Esophagus muscularis mucosa (tissue), 4 donors: ENCODE results near the gene EHF. TPM values are rescaled to one million over a fixed set of nuclear protein-coding genes. Genes with fewer than 3 reads are reported as not detected.

Experiments
- DNase-seq: peaks from one replicate; pipeline ENCODE4 v3.0.0-alpha.2; 2017; ENCODE audit errors: extremely low spot score
- H3K27ac ChIP-seq, 4 donors: fragments of 200-600 bp; sonication (generic); replicated peaks in 1 of 4; 1 replicate in 3 of 4; 2 replicates in 1 of 4; pipeline ENCODE4 v1.5.1; 2016 to 2019; ENCODE audit warnings: mild to moderate bottlenecking in 1 of 4
- H3K27me3 ChIP-seq, 4 donors: fragments of 200-600 bp; sonication (generic); one replicate each; pipeline versions ENCODE4 v1.5.1 to v1.6.0; 2016 to 2019
- H3K36me3 ChIP-seq, 4 donors: fragments of 200-600 bp; sonication (generic); one replicate each; pipeline ENCODE4 v1.5.1; 2016 to 2019
- H3K4me1 ChIP-seq, 4 donors: fragments of 200-600 bp; sonication (generic); one replicate each; pipeline ENCODE4 v1.5.1; 2016 to 2019
- H3K4me3 ChIP-seq, 4 donors: fragments of 200-600 bp; sonication (generic); 1 replicate in 2 of 4; 2 replicates in 2 of 4; pipeline ENCODE4 v1.5.1; 2016 to 2019; ENCODE audit warnings: mild to moderate bottlenecking in 4 of 4, moderate library complexity in 1 of 4
- H3K9me3 ChIP-seq, 4 donors: fragments of 200-600 bp; sonication (generic); 1 replicate in 3 of 4; 2 replicates in 1 of 4; pipeline ENCODE4 v1.5.1; 2016 to 2019
- CTCF ChIP-seq, 3 experiments: fragments of 200-600 bp in 2 of 3; fragments of 450-650 bp in 1 of 3; sonication (generic) in 2 of 3; IDR thresholded peaks; one replicate each; pipeline ENCODE4 v1.5.1; 2017 to 2019; ENCODE audit warnings: antibody characterized with exemption in 3 of 3, mild to moderate bottlenecking in 2 of 3, moderate library complexity in 1 of 3
- EP300 ChIP-seq: sonication (generic); formaldehyde crosslinking; IDR thresholded peaks from one replicate; pipeline ENCODE4 v1.6.1; 2017; ENCODE audit warnings: antibody characterized with exemption
- POLR2A ChIP-seq: fragments of 450-650 bp; IDR thresholded peaks from one replicate; pipeline ENCODE4 v1.6.1; 2017; ENCODE audit warnings: antibody characterized with exemption, moderate library complexity, mild to moderate bottlenecking, low read depth
- POLR2AphosphoS5 ChIP-seq, 2 donors: sonication (generic); formaldehyde crosslinking; IDR thresholded peaks; one replicate each; pipeline ENCODE4 v1.6.1; 2017; ENCODE audit warnings: antibody characterized with exemption in 2 of 2
- WGBS: methylation state at CpG from one replicate; pipeline ENCODE4 v1.1.5; 2018; 5-methylcytosine and 5-hydroxymethylcytosine counted together
- intact Hi-C: fragments of 100-400 bp; cut with DNase I; formaldehyde crosslinking; loops from one replicate; pipeline ENCODE4 v1.15.1; 2023
- total RNA-seq, 4 donors: library from RNA; depleted of rRNA; stranded (reverse); fragments of >200 nt; gene quantifications; one replicate each; pipeline versions ENCODE4 v1.1.0 to v1.2.1, GENCODE V29; 2016

The EHF gene
- total RNA-seq, 4 donors from 2014 or later: 0.42 to 0.52 TPM; not detected in 2

- H3K36me3 ChIP-seq: no peaks in the 10 kb centered on the region
- no peak overlapping the region for H3K27ac ChIP-seq
- no peak overlapping the region for H3K4me3 ChIP-seq
- no peak for DNase-seq
- no peaks in the 10 kb centered on the region for H3K27me3 ChIP-seq
- TF ChIP-seq CTCF (IDR thresholded peaks at IDR 0.05): no peak
- TF ChIP-seq POLR2AphosphoS5 (IDR thresholded peaks at IDR 0.05): no peak
- no peak for TF ChIP-seq EP300
- no peak for TF ChIP-seq POLR2A
- 80% methylated on average over 1 of the region's 1 CpG for WGBS
- no peaks in the 10 kb centered on the region for H3K4me1 ChIP-seq
- intact Hi-C loops: no loop called here
- H3K9me3 ChIP-seq: no peaks in the 10 kb centered on the region
Observed at GRCh38 chr11:34679681-34680080, 58.8 kb downstream of the EHF start.

DNA sequence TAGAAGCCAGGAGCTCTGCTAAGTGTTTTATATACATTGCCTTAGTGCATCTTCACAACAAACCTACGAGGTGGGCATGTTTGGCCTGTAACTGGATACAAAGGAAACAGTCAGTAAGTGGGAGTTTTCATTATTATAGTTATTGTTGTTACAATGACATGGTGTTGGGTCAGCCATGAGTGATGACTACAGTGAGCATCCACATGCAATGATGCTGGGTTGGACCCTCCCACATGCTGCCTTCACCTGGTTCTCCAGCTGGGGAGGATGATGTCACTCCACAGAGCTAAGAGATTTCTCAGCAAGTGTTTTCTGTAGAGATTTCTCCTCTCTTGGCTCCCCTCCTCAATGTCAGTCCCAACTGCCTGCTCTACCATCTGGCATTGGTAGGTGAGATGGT, 59.3 kb downstream of the EHF start:
- Histone ChIP-seq H3K4me3 (no peak overlapping the region), H3K27ac (no peak overlapping the region), H3K4me1 (no peaks in the 10 kb centered on the region), H3K36me3 (no peaks in the 10 kb centered on the region), H3K27me3 (no peaks in the 10 kb centered on the region), H3K9me3 (no peaks in the 10 kb centered on the region)
- intact Hi-C loops: no loop called here
- DNase-seq: no peak
- 58% methylated on average over 1 of the region's 1 CpG for WGBS
- TF ChIP-seq EP300: no peak
- no peak for TF ChIP-seq CTCF (IDR thresholded peaks at IDR 0.05)
- TF ChIP-seq POLR2AphosphoS5 (IDR thresholded peaks at IDR 0.05): no peak
- no peak for TF ChIP-seq POLR2A

DNA sequence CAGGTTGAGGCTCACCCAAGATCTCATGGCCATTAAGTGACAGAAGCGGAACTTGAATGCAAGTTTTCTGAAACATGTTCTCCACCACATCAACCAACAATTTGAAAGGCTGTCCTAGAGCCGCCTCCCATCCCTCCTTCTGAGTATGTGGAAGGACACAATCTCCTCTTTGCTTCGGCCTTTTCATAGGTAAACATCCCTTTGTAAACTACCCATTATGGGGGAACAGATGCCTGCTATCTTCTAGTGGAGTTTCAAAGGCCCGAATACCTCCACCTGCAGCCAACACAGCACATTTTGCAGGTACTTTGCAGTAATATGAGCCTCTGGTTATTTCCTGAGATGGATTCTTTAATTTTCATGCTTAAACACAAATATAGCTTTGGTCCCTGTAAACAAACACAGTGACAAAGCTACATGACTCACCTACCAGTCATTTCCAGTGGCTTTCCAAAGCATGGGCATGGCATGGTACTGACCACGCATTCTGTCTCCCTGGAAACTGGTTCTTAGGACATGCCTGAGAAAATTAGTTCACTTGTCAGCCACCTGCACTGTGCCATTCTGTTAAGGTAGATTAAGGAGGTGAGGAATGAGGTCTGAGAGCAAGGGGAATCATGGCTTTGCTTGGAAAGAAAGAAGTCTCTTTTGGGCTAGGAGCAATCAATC, 60.2 kb downstream of the EHF start:
- Histone ChIP-seq H3K9me3 (no peaks in the 10 kb centered on the region), H3K4me3 (no peak overlapping the region), H3K27ac (no peak overlapping the region), H3K27me3 (no peaks in the 10 kb centered on the region), H3K36me3 (no peaks in the 10 kb centered on the region), H3K4me1 (no peaks in the 10 kb centered on the region)
- TF ChIP-seq POLR2AphosphoS5 (IDR thresholded peaks at IDR 0.05) (no peak), EP300 (no peak), CTCF (IDR thresholded peaks at IDR 0.05) (no peak), POLR2A (no peak)
- 77% methylated on average over 5 of the region's 5 CpGs for WGBS
- no peak for DNase-seq
- intact Hi-C loops: no loop called here

GRCh38 chr11:34682825-34683224, 61.9 kb downstream of the EHF start:
- H3K27ac ChIP-seq: no peak overlapping the region
- DNase-seq: no peak
- H3K36me3 ChIP-seq: no peaks in the 10 kb centered on the region
- H3K27me3 ChIP-seq: no peaks in the 10 kb centered on the region
- WGBS: 76% methylated on average over 2 of the region's 2 CpGs
- no peak overlapping the region for H3K4me3 ChIP-seq
- intact Hi-C loops: no loop called here
- H3K9me3 ChIP-seq: no peaks in the 10 kb centered on the region
- TF ChIP-seq EP300 (no peak), CTCF (IDR thresholded peaks at IDR 0.05) (no peak), POLR2AphosphoS5 (IDR thresholded peaks at IDR 0.05) (no peak), POLR2A (no peak)
- H3K4me1 ChIP-seq: no peaks in the 10 kb centered on the region

GRCh38 chr11:34683396-34683795, 62.5 kb downstream of the EHF start:
- no peaks in the 10 kb centered on the region for H3K27me3 ChIP-seq
- no peak for DNase-seq
- intact Hi-C loops: no loop called here
- TF ChIP-seq POLR2AphosphoS5 (IDR thresholded peaks at IDR 0.05): no peak
- TF ChIP-seq POLR2A: no peak
- no peak for TF ChIP-seq CTCF (IDR thresholded peaks at IDR 0.05)
- no peak for TF ChIP-seq EP300
- no peaks in the 10 kb centered on the region for H3K36me3 ChIP-seq
- H3K4me3 ChIP-seq: no peak overlapping the region
- H3K27ac ChIP-seq: no peak overlapping the region
- no peaks in the 10 kb centered on the region for H3K4me1 ChIP-seq
- WGBS: 91% methylated on average over 1 of the region's 1 CpG
- no peaks in the 10 kb centered on the region for H3K9me3 ChIP-seq
